Spleen (tissue), 11 donors: ENCODE measurements around the gene EPB41L4B. TPM values are rescaled to one million over a fixed set of nuclear protein-coding genes. Genes with fewer than 3 reads are reported as not detected.

Source experiments
- DNase-seq: peaks from one replicate; pipeline ENCODE4 v3.0.0-alpha.2; 2020
- H3K27ac ChIP-seq, 8 donors: fragments of 200-600 bp; sonication (generic) in 7 of 8; 1 replicate in 4 of 8; 2 replicates in 4 of 8; pipeline versions ENCODE4 v1.5.0 to v1.8.0; 2016 to 2021; ENCODE audit warnings: inconsistent platforms in 4 of 8, mild to moderate bottlenecking in 4 of 8, moderate library complexity in 1 of 8
- H3K27me3 ChIP-seq, 7 donors: fragments of 200-600 bp; sonication (generic) in 6 of 7; replicated peaks in 1 of 7; 1 replicate in 4 of 7; 2 replicates in 3 of 7; pipeline versions ENCODE4 v1.5.0 to v1.8.0; 2016 to 2021; ENCODE audit warnings: inconsistent platforms in 3 of 7, mild to moderate bottlenecking in 1 of 7
- H3K36me3 ChIP-seq, 6 donors: fragments of 200-600 bp; sonication (generic) in 5 of 6; 1 replicate in 4 of 6; 2 replicates in 2 of 6; pipeline versions ENCODE4 v1.5.0 to v1.8.0; 2016 to 2021; ENCODE audit warnings: inconsistent platforms in 2 of 6
- H3K4me1 ChIP-seq, 6 donors: fragments of 200-600 bp; sonication (generic) in 5 of 6; 1 replicate in 3 of 6; 2 replicates in 3 of 6; pipeline versions ENCODE4 v1.5.0 to v1.8.0; 2016 to 2021; ENCODE audit warnings: inconsistent platforms in 3 of 6
- H3K4me3 ChIP-seq, 8 donors: fragments of 200-600 bp; sonication (generic) in 7 of 8; 1 replicate in 4 of 8; 2 replicates in 4 of 8; pipeline versions ENCODE4 v1.5.0 to v1.8.0; 2016 to 2021; ENCODE audit warnings: inconsistent platforms in 4 of 8, mild to moderate bottlenecking in 4 of 8, moderate library complexity in 2 of 8
- H3K9me3 ChIP-seq, 8 donors: fragments of 200-600 bp; sonication (generic) in 7 of 8; 1 replicate in 4 of 8; 2 replicates in 4 of 8; pipeline versions ENCODE4 v1.5.0 to v1.8.0; 2016 to 2021; ENCODE audit warnings: inconsistent platforms in 4 of 8
- CTCF ChIP-seq, 11 experiments: fragments of 200-600 bp in 7 of 11; fragments of 450-650 bp in 4 of 11; sonication (generic) in 4 of 11; IDR thresholded peaks in 8 of 11; conservative IDR thresholded peaks in 3 of 11; 1 replicate in 7 of 11; 2 replicates in 4 of 11; pipeline versions ENCODE4 v1.4.0 to v1.8.0; 2016 to 2021; ENCODE audit warnings: antibody characterized with exemption in 11 of 11, inconsistent platforms in 4 of 11, mild to moderate bottlenecking in 1 of 11
- POLR2A ChIP-seq, 3 donors: fragments of 450-650 bp; IDR thresholded peaks; one replicate each; pipeline ENCODE4 v1.5.1; 2017; ENCODE audit warnings: antibody characterized with exemption in 3 of 3, mild to moderate bottlenecking in 1 of 3
- POLR2AphosphoS5 ChIP-seq, 3 donors: sonication (generic); formaldehyde crosslinking; IDR thresholded peaks; one replicate each; pipeline ENCODE4 v1.5.1; 2017; ENCODE audit warnings: antibody characterized with exemption in 3 of 3
- WGBS, 5 donors: extraction: QIAGEN DNeasy Blood & Tissue Kit in 3 of 5; methylation state at CpG; one replicate each; pipeline versions ENCODE4 v1.1.5 to v1.1.7; 2013 to 2018; 5-methylcytosine and 5-hydroxymethylcytosine counted together
- intact Hi-C: fragments of 100-400 bp; cut with DNase I; formaldehyde crosslinking; loops from one replicate; pipeline ENCODE4 v1.15.0; 2023; ENCODE audit warnings: low total_unique reads
- polyA plus RNA-seq, 3 donors: library from polyadenylated mRNA; stranded (reverse); fragments of 200-250 nt; gene quantifications; one replicate each; pipeline ENCODE4 v1.2.1, GENCODE V29; 2013
- total RNA-seq, 7 donors: library from RNA; depleted of rRNA in 3 of 7; stranded (reverse); fragments of >200 nt in 3 of 7; fragmentation: NEBNext Ultra II Directional in 4 of 7; extraction: Animal tissue kit (Norgen Biotek cat#: 25700) in 4 of 7; gene quantifications; one replicate each; pipeline versions ENCODE4 v1.1.0 to v1.2.1, GENCODE V29; 2016 to 2021
- donor health status: healthy with polysubstance abuse.
- donor health status: DM: no; HTN: no; CAD: no; lungs with moderate emphysema.
- donor health status: DM: no; HTN: no; CAD: no.
- donor health status: Bipolar disorder and iron deficiency.
- donor health status: healthy.
- donor health status: DM: no; HTN: no; CAD: no.
- donor health status: DM: yes; HTN: yes; CAD: no.

EPB41L4B gene
- total and polyA plus RNA-seq, 10 donors = 0.02 to 0.43 (median 0.18) TPM; not detected in 3

GRCh38 chr9:109141375-109141774 lies 179.5 kb downstream of the EPB41L4B start:
- WGBS, 5 donors = 93 to 99% (median 96%) methylated on average over 5 of the region's 5 CpGs
- intact Hi-C loops = no loop called here

GRCh38 chr9:109139851-109140250 lies 181.0 kb downstream of the EPB41L4B start:
- H3K27me3 ChIP-seq = no peaks in the 10 kb centered on the region
- no peak for DNase-seq
- no peak for TF ChIP-seq POLR2AphosphoS5 (IDR thresholded peaks at IDR 0.05)
- TF ChIP-seq POLR2A (IDR thresholded peaks at IDR 0.05) = no peak
- TF ChIP-seq CTCF (IDR thresholded peaks at IDR 0.05 in 8 of 11, conservative IDR thresholded peaks at IDR 0.05 in 3 of 11) = no peak
- no peak overlapping the region for H3K4me3 ChIP-seq
- intact Hi-C loops = no loop called here
- no peaks in the 10 kb centered on the region for H3K9me3 ChIP-seq
- H3K36me3 ChIP-seq = no peaks in the 10 kb centered on the region
- H3K27ac ChIP-seq = no peak overlapping the region
- peaks cover 0 to 7% (median 2%) of the 10 kb centered on the region in 6 donors for H3K4me1 ChIP-seq
- WGBS, 5 donors = 49 to 100% (median 92%) methylated on average over 1 of the region's 1 CpG

More at GRCh38 chr9:109141375-109141774, 179.5 kb downstream of the EPB41L4B start:
- DNase-seq = no peak
- Histone ChIP-seq H3K4me3 (no peak overlapping the region), H3K36me3 (no peaks in the 10 kb centered on the region), H3K27ac (no peak overlapping the region), H3K9me3 (no peaks in the 10 kb centered on the region), H3K27me3 (peaks cover 0 to 3% (median 0%) of the 10 kb centered on the region in 7 donors), H3K4me1 (peaks cover 0 to 7% (median 2%) of the 10 kb centered on the region in 6 donors)
- TF ChIP-seq CTCF (IDR thresholded peaks at IDR 0.05 in 8 of 11, conservative IDR thresholded peaks at IDR 0.05 in 3 of 11) (no peak), POLR2A (IDR thresholded peaks at IDR 0.05) (no peak), POLR2AphosphoS5 (IDR thresholded peaks at IDR 0.05) (no peak)

GRCh38 chr9:109138421-109138820 lies 182.4 kb downstream of the EPB41L4B start:
- WGBS, 5 donors = 92 to 100% (median 97%) methylated on average over 2 of the region's 2 CpGs
- H3K9me3 ChIP-seq = no peaks in the 10 kb centered on the region

GRCh38 chr9:109134167-109134578 lies 186.7 kb downstream of the EPB41L4B start:
- no peak overlapping the region for H3K4me3 ChIP-seq
- DNase-seq = no peak
- intact Hi-C loops = no loop called here
- TF ChIP-seq POLR2A (IDR thresholded peaks at IDR 0.05) (no peak), CTCF (IDR thresholded peaks at IDR 0.05 in 8 of 11, conservative IDR thresholded peaks at IDR 0.05 in 3 of 11) (no peak), POLR2AphosphoS5 (IDR thresholded peaks at IDR 0.05) (no peak)
- no peak overlapping the region for H3K27ac ChIP-seq
- peaks cover 0 to 11% (median 6%) of the 10 kb centered on the region in 6 donors for H3K4me1 ChIP-seq
- 82 to 94% (median 94%) methylated on average over 1 of the region's 1 CpG for WGBS, 5 donors
- no peaks in the 10 kb centered on the region for H3K27me3 ChIP-seq
- no peaks in the 10 kb centered on the region for H3K36me3 ChIP-seq
- no peaks in the 10 kb centered on the region for H3K9me3 ChIP-seq

More at GRCh38 chr9:109138421-109138820, 182.4 kb downstream of the EPB41L4B start:
- H3K27me3 ChIP-seq = no peaks in the 10 kb centered on the region
- no peak for DNase-seq
- no peaks in the 10 kb centered on the region for H3K36me3 ChIP-seq
- no peaks in the 10 kb centered on the region for H3K4me1 ChIP-seq
- intact Hi-C loops = no loop called here
- TF ChIP-seq POLR2A (IDR thresholded peaks at IDR 0.05) (no peak), CTCF (IDR thresholded peaks at IDR 0.05 in 8 of 11, conservative IDR thresholded peaks at IDR 0.05 in 3 of 11) (no peak), POLR2AphosphoS5 (IDR thresholded peaks at IDR 0.05) (no peak)
- no peak overlapping the region for H3K27ac ChIP-seq
- H3K4me3 ChIP-seq = no peak overlapping the region
